Skin of body (tissue), 2 donors: ENCODE data around the gene DGLUCY. TPM values are rescaled to one million over a fixed set of nuclear protein-coding genes. Genes with fewer than 3 reads are reported as not detected.
"Not testable (repeated sequence)": the region's sequence is repeated elsewhere in the genome, so short reads cannot be mapped to it uniquely, and the experiment has no call there.

Experiments used
- DNase-seq: peaks from one replicate; lab custom pipeline; 2025; lab: John Stamatoyannopoulos, UW
- total RNA-seq: library from RNA; depleted of rRNA; stranded (reverse); fragments of >200 nt; gene quantifications from one replicate; pipeline ENCODE4 v1.2.3, GENCODE V29; 2014

The DGLUCY gene, protein sequence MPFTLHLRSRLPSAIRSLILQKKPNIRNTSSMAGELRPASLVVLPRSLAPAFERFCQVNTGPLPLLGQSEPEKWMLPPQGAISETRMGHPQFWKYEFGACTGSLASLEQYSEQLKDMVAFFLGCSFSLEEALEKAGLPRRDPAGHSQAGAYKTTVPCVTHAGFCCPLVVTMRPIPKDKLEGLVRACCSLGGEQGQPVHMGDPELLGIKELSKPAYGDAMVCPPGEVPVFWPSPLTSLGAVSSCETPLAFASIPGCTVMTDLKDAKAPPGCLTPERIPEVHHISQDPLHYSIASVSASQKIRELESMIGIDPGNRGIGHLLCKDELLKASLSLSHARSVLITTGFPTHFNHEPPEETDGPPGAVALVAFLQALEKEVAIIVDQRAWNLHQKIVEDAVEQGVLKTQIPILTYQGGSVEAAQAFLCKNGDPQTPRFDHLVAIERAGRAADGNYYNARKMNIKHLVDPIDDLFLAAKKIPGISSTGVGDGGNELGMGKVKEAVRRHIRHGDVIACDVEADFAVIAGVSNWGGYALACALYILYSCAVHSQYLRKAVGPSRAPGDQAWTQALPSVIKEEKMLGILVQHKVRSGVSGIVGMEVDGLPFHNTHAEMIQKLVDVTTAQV
- total RNA-seq = 40.0 TPM

DNA sequence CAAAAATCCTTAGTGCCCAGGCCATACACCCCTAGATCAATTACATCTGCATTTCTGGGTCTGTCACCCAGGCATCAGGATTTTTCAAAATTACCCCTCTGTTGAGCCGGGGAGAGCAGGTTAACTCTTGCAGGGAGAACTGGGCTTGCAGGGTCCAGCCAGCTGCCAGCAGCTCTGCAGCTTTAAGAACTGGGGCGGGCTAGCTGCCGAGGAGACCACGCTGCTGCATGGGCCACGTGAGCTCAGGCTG lies at the start of gene DGLUCY:
TSS of gene DGLUCY (plus strand) at position 245 of the 250 bp plus-strand sequence. CDS start 46,222 bp downstream, outside the sequence.
- peak; percentile 85 for DNase-seq

DNA sequence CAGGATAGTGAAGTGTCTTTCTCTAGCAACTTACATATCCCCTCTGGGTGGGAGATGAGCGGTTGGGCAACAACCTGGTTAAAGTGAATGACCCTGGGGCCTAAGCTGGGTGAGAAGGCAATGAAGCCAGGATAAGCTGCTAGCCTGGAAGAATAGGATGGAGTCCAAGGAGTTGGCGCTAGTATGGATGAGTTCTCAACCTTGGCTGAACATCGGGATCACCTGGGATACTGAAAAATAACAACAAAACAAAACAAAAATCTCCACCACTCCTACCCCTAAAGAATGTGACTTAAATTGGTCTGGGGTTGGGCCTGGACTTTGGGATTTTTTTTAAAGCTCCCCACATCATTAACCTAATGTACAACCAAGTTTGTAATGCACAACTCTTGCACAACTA lies 48.6 kb upstream of the DGLUCY start:
- DNase-seq = no peak

DNA sequence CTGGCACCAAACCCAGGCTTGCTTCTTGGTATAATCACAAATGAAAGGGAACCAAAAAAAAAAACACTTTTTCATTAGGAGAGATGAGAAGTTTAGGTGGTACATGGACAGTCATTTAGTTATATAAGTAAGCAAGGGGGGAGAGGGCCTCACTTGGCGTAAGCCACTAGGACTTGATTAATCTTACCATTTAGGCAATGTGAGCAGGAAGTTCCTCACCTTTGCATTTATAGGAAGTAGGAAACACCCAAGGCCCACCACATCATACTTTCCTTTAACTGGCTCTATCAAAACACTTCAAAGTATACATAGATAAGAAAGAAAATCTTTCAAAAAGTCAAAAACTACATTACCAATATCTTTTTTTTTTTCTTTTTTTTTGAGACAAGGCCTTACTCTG lies 46.7 kb upstream of the DGLUCY start:
- no peak for DNase-seq

DNA sequence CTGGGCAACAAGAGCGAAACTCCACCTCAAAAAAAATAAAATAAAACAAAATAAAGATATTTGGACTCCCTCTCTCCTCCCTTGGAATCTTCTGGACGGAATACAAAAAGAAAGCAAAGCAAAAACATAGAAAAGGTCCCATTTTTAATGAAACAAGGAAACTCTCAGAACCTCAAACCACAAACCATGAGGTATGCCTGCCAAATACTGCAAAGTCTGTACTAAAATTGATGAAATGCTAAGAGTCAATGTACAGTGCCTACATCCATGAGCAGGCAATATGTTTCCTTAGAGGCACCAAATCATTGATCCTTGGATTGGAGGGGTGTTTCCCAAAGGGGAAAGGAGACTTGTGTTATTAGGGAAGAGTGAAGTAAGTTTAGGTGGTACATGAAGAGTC lies 45.2 kb upstream of the DGLUCY start:
- DNase-seq = no peak

DNA sequence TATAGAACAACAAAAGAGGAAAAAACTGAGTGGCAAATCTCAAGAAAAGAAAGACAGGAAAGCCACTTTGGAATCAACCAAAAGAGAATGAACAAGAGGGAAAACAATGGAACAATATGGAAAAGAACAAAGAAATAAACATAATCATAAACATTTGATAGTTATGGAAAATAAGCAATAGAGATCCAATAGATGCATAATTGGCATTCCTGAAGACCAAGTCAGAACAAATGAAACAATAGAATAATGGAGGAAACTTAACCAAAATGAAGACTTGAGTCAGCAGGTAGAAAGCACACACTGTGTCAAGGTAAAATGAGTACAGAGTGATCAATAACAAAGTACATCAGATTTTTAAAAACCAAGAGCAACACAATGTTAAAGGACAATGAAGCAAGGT lies 43.3 kb upstream of the DGLUCY start:
- no peak for DNase-seq

DNA sequence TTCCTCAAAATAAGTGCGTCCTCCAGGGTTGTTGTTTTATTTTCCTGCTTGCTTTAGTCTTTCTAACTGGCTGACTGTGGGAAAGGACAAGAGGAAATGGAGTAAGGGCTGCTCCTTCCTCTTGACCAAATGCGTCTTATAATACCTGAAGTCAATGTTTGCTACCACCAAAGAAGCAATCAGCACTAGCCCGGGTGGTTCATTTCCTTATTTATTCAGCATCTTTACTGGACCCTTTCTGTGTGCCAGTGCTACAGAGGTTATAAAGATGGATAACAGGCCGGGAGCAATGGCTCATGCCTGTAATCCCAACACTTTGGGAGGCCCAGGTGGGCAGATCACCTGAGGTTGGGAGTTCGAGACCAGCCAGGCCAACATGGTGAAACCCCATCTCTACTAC lies 38.3 kb upstream of the DGLUCY start:
- no peak for DNase-seq

DNA sequence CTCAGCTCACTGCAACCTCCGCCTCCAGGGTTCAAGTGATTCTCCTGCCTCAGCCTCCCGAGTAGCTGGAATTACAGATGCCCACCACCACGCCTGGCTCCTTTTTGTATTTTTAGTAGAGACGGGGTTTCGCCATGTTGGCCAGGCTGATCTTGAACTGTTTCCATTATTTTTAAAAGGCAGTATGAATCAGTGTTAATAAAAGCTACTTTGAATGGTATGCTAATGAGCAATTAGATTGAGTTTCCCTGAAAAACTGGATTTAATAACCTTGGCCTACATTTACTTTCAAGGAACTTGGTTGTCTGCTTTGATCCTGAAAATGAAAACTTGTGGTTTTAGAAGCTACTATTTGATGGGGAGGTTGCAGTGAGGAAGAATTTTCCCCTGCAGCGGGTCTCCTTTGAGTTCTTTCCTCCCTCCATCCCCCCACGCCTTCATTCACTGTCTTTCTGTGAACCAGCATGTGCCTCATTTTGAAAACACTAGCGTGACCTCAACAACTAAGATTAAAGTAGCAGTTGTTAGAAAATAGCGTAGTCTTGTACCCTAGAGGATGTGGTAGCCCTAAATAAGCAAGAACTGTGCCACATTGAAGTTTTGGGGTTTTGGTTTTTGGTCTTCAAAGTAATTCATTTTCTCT lies 35.7 kb upstream of the DGLUCY start:
- DNase-seq = no peak

DNA sequence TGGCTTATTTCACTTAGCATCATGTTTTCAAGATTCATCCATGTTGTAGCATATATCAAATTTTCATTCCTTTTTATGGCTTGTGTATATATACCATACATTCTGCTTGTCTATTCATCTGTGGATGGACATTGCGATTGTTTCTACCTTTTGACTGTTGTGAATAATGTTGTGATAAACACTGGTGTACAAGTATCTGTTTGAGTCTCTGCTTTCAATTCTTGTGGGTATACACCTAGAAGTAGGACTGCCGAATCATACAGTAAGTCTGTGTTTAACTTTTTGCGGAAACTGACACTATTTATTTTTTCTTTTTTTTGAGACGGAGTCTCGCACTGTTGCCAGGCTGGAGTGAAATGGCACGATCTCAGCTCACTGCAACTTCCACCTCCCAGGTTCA lies 33.8 kb upstream of the DGLUCY start:
- no peak for DNase-seq

DNA sequence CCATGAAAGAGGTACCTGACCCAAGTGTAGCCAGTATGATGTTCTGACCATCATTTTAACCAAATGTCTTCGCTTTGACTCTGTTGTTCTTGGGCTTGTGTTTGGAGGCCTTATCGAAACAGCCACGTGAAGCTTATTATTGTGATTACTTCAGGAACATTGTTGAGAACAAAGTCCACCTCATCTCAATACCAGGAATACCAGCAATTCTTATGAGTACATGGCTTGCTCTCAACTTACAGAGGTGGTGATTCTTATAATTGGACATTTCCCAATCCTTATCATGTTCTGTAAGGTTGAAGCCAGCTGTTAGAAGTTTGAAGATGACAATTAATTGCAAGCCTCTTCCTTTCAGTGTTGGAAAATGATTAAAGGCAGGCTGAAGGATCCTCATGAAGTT lies 31.6 kb upstream of the DGLUCY start:
- DNase-seq = no peak

DNA sequence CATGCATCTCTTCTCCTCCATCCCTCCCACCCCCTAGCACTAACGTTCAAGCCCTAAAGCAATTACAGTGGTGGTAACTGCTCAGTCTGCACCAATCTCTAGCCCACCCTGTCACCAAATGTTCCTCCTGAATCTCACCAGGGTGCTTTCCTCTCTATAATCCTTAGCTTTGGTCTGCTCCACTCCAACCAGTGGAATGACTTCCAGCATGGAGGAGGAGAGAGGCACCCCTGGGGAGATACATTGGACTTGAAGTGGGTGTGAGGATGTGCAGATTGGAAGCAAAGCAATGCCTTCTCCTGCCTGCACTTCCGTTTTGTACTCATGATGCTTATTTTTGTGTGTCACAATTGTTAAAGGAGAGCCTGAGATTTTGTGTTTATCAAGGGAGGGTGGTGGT lies 29.4 kb upstream of the DGLUCY start:
- DNase-seq = no peak

DNA sequence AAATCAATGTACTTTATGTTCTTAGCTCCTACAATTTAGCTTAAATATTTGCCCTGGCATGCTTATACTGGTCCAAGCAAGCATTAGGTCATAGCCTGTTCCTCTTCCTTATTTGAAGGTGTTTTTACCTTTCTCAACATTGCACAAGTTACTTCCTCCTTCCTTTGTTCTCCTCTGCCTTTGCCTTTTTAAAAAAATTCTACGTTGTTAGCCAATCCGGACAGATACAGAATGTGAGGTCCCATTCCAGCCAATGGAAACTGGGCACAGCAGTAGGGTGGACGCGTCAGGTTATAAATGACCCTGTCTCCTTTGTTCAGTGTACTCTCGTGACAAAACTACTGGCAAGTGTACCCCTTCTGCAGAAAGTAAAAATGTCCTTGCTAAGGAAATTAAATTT lies 26.4 kb upstream of the DGLUCY start:
- not testable (repeated sequence) for DNase-seq

DNA sequence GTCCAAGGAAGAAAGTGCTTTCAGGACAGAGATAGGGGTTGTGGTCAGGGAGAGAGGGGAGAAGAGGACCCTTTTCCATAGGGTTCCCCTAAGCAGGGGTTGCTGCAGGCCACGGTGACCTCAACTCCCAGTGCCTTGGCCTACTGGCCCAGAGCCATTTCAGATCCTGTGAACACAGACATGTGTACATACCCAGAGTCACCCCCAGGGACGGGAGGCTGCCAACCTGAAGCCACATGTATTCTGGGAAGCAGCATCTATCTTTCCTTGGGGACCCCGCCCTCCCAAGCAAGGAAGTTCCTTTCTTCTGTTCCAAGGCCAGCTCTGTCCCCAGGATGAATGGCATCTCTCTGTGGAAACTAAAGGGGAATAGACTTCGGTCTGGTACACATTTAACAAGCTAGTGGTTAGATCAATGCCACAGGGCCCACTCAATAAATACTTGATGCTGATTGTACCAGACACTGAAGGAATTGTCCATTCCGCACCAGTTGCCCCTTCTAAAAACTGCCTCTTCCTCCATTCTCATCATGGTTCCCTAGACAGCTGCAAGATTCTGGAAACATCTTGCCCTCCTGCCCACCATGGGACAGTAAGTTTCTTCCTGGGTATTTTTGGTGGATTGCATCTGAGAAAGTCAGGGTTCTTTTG lies 25.2 kb upstream of the DGLUCY start:
- no peak for DNase-seq

DNA sequence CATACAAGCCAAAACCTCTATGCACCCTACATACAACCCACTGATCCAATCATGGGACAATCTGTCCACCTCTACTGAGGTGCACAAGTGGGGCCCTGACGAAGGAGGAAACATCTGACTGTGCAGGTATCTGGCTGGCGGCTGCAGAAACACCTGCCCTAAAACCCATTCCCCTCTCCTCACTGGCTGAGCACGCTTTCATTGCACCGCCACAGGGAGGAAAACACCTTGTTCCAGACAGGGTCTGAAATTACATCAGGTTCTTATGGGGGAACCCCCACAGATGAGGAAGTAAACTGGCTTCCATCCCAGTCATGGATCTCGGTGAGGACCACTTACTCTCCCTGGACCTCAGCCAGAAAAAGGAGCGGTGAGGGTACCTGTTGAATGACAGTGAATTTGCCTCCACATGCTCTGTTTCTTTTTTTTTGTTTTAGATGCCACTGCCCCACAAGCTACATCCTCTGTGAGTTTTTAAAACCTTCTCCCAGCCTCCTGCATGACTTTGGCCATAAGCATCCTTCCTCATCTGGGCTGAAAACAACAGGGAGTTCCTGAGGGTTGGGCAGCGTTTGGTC lies 23.8 kb upstream of the DGLUCY start:
- DNase-seq = no peak

DNA sequence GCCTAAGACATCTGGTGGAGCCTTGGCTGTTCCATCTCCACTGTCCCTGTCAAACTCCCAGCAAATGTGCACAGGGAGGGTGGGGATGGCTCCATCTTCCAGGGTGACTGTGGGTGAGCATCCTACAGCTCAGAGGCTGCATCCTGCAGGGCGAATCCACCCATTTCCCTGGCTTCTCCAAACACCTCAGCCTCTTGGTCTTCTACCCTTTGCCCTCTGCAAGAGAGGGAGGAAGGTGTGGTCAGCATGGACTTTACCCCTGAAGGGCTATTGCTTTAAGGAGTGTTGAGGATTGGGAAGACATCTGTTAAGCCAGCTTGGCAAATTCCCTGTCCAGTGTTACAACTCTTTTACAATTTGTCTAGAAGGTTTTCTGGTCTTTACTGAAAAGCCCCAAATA lies 23.1 kb upstream of the DGLUCY start:
- no peak for DNase-seq

DNA sequence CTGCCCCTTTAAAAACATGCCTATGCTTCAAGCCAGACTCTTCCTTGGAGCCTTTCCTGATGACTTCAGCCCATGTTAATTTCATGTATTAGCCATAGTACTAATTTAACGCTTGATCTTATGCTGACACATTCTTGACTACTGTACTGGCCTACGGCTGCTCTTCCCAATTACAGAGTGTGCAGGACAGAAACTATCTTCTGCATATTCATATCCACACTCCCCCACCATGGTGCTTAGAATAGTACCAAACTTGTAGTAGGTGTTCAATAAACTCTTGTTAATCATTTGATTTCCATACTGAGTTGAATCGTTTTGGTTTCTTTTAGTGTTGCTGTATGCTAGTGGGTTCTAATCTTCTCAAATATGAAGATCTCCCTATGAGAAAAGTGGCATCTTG lies 21.8 kb upstream of the DGLUCY start:
- no peak for DNase-seq

DNA sequence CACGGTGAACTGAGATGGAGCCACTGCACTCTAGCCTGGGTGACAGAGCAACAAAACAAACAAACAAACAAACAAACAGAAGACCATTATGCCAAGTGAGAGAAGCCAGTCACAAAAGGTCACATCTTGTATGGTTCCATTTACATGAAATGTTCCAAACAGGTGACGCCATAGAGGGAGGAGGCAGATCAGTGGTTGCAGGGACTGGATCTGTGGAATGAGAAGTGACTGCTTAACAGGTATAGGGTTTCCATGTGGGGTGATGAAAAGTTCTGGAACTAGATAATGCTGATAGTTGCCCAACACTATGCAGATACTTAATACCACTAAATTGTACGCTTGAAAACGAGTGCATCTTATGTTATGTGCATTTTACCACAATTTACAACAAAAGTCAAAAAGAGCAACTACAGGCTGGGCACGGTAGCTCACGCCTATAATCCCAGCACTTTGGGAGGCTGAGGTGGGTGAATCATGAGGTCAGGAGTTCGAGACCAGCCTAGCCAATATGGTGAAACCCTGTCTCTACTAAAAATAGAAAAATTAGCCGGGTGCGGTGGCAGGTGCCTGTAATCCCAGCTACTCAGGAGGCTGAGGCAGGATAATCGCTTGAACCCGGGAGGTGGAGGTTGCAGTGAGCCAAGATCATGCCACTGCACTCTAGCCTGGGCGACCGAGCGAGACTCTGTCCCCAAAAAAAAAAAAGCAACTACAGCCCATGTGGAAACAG lies 20.0 kb upstream of the DGLUCY start:
- DNase-seq = not testable (repeated sequence)

DNA sequence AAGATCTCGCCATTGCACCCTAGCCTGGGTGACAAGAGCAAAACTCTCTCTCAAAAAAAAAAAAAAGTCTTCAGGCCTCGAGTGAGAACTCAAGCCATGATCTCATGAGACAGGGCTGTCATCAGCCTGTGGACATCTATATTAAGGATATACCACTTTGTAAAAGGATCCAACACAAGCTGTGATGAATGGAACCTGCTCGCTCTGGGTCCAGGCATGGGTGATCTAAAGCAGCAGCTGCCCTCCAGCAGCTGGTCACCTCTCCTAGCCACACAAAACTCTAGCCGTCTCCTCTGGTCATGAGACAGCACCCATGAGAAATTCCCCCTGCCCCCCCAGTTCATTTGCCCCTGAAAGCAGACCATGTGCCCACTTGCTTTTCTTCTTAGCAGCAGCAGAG lies 19.1 kb upstream of the DGLUCY start:
- DNase-seq = no peak

DNA sequence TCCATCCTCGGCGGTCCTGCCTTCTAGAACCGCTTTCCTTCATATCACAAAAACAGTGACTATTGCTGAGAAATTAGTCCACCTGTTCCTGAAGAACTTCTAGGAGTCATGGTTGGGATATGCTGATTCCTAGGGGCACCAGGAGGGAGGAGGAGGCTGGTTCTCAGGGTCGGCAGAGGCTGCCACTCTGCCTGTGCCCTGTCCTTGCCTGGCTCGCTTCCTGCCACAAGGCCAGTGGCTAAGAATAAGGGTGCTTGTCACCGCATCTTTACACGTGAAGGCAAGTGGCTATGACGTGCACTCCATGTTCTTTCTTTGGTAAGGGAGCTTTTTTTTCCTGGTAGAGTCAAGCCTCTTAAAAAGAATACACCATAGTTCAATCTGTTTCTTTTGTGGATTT lies 18.7 kb upstream of the DGLUCY start:
- DNase-seq = no peak

DNA sequence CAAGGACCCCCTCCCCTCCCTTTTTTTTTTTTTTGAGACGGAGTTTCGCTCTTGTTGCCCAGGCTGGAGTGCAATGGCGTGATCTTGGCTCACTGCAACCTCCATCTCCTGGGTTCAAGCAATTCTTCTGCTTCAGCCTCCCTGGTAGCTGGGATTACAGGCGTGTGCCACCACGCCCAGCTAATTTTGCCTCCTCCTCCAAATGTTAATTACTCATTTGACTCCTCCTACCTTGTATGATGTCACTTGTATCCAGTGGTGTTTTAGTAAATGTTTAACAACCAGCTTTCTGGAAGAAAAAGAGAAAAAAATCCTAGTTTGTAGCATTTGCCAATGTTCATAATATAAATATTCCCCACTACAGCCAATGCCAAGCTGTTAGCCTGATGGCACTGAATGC lies 16.2 kb upstream of the DGLUCY start:
- not testable (repeated sequence) for DNase-seq

DNA sequence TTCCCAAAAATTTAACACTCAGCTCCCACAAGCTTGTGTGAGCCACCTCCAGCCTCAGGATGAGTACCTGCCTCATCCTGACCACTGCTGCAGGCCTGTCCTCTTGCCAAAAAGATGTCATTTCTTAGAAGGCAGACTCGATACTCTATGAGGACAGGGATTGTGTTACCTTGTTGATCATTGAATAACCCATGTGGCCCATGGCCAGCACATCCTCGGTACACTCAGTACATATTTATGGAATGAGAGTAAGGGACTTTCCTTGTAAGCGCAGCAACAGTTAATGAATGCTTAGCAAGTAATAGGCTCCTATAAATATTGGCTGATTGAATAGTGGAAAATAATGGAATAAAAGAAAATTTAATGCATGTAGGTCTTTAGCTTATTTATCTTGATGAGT lies 15.3 kb upstream of the DGLUCY start:
- DNase-seq = no peak

DNA sequence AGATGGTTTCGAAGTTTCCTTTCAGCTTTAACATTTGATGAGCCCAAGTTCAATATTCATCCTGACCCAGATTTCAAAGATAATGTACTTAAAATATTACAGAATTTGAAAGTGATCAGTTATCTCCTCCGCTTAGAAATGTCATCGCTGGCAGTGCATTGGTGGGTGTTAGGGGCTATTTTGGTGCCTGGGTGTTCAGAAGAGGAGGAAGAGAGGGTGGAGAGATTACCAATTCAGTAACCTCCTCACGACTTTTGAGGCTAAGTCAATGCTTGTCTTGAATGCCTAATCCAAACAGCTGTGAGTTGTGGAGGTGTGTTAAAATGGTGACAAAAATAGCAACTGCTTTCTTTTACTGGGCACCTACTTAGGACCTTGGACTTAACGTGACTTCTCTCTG lies 13.8 kb upstream of the DGLUCY start:
- DNase-seq = no peak
